GM12801 (cell line): ENCODE results near the gene CERK.

Source experiments
- TF ChIP-seq, protein P1 (sequence below): IDR thresholded peaks from one replicate; pipeline ENCODE4 v1.5.1; 2011; ENCODE audit warnings: control low read depth; ENCODE audit not compliant: insufficient read length; ENCODE audit errors: extremely low read depth

Gene CERK

DNA sequence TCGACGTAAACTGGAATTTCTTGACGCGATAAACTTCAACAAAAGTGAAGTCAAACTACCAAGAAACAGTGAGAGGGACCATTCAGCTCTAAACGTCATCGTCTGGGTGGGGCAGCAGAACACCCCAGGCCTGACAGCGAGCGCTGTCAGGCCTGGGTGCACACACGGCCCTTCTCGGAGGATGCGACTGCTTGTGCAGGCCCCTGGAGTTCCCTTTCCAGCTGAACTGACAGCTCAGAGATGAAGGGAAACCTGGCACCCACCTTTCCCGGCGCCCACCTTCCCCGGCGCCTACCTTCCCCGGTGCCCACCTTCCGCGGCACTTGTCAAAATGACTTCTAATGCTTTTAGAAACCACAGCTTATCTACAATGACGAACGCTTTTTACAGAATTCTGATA is 47.9 kb downstream of the CERK start:
- TF ChIP-seq, protein P1, sequence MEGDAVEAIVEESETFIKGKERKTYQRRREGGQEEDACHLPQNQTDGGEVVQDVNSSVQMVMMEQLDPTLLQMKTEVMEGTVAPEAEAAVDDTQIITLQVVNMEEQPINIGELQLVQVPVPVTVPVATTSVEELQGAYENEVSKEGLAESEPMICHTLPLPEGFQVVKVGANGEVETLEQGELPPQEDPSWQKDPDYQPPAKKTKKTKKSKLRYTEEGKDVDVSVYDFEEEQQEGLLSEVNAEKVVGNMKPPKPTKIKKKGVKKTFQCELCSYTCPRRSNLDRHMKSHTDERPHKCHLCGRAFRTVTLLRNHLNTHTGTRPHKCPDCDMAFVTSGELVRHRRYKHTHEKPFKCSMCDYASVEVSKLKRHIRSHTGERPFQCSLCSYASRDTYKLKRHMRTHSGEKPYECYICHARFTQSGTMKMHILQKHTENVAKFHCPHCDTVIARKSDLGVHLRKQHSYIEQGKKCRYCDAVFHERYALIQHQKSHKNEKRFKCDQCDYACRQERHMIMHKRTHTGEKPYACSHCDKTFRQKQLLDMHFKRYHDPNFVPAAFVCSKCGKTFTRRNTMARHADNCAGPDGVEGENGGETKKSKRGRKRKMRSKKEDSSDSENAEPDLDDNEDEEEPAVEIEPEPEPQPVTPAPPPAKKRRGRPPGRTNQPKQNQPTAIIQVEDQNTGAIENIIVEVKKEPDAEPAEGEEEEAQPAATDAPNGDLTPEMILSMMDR = no peak

DNA sequence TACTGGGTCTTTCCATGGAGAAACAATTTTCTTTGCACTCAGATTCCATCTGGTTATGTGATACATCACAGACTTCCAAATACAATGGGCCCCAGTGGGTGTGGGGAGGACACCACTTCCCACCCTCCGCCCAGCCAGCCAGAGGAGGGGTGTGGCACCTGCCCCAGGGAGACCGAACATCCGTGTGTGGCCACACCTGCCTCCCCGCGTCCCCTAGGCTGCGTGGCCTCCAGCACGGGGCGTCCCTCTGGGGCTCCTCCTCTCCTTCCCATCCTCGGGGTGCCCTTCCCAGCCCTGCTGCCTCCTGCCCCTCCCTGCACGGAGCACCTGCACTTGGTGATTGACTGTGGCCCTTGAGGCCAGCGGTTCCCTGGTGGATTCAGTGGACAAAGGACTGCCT is 49.1 kb downstream of the CERK start:
- TF ChIP-seq, protein P1 = no peak

DNA sequence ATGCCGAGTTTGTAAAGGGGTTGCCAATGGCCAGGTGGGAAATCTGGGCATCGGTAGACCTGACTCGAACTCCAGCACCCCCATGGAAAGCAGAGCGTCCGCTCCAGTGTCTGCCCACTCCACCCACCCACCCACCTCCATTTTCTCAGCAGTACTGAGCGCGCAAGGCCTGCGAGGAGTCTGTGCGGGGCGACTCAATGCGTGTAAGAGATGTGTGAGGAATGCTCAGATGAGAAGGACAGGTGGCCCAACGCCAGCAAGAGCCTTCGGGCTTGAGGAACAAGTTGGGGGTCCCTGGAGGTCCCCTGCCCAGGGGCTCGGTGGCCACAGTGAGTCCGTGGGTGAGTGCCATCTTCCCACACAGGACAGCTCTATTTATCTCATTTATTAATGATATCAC is 50.6 kb downstream of the CERK start:
- TF ChIP-seq, protein P1 = no peak

DNA sequence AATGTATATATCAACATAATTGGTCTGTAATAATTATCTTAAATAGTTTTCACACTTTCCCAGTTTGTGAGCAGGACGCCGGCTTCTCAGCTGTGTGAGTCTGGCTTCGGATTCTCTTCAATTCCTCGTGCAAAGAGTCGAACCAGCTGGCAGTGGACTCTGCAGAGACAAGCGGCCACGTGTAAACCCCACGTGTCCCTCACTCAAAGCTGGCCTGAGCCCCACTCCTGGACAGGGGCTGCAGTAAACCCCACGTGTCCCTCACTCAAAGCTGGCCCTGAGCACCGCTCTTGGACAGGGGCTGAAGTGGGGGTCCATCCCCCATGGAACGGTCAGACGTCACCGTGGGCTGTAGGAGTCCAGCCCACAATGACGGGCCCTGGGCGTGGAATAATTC is 51.0 kb downstream of the CERK start:
- TF ChIP-seq, protein P1 = no peak

DNA sequence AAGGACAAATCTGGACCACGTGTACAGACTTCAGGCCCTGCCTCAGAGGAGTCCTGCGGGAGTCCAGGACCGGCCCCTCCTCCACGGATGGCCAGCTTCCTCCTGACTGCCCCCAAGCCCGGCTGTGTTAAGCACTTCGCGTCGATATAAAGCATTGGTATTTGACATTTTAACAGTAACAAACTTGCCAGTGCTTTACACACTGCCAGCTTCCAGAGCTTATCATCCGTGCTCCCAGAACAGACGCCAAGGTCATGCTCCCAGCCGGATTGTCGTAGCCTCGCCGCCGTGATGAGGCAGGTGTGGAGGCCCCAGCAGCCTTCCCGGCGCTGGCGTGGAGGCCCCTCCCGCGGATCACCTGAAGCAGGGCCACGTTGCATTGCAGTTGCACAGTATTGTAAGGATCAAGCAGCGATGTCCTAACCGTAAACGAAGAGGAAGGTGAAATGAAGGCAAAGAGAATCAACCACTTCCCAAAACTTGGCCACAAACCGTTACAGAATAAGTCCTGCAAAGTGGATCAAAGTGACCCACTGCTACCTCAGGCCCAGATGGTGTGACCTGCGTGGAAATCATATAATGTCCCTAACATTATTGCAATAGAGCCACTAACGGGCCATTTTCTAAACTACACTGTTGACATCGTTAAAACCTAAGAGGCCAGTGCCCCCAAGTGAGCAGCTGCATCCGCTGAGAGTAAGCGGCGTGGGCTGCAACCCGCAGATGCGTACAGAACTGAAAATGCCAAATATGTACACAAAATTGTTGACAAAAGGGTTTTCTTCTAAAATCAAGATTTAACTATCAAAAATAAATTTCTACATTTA is 51.6 kb downstream of the CERK start:
- TF ChIP-seq, protein P1 = no peak

DNA sequence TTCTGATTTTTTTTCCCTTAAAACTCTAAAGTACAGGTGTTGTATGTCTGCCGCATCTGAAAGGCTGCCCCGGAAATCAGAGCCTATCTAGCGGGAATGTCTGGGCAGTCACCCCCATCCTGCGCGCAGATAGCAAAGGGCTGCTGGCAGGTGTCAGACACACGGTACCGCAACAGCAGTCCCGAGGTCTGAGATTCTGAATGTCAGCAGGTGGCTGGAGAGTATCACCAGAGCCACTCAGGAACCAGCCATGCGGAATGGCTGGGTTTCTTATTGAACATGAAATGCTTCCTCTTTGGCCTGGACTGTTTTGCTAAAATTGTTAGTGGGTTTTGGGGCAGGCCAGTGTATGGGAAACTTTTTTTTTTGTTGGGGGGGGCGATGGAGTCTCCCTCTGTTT is 53.3 kb downstream of the CERK start:
- TF ChIP-seq, protein P1 = no peak

DNA sequence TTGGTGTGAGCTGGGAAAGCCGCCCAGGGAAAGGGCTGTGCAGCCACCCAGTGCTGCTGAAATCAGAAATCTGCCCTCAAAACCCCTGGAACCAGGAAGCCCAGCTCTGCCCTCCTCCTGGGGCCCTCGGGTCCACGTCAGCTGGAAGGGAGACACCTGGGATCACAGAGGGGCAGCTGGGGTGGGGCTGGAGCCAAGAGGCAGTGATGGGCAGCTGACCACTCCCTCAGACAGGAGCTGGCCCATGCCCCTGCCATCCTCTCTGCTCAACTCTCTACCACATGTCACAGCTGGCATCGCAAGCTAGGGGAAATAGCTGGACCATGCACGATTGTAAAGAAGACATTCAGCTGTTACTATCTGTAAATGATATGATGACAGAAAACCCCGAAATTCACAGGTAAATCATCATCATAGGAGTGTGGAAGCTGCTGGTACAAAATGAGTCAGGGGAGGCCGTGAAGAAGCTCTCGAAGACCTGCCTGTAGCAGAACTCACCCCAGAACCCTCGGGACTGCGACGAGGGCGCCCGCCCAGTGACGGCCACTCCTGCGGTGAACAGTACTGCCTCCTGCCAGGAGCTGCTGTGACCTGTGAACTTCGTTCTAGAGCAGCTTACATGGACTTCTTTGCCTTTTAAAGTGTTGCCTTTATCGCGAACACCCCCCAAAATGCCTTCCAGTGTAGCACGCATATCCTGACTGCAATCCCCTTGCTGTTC is 55.9 kb downstream of the CERK start:
- TF ChIP-seq, protein P1 = no peak
